PC-9 (cell line): ENCODE data around the gene SEMA3C. TPM values are rescaled to one million over a fixed set of nuclear protein-coding genes. Genes with fewer than 3 reads are reported as not detected.

Experiments
- BruUV-seq: library from RNA; stranded (reverse); fragments of 400-500 nt; replicated peaks from 2 replicates; lab custom pipeline; 2021; lab: Mats Ljungman, UMichigan
- CTCF ChIA-PET: fragments of 300-600 bp; sonication (Branson Sonifier 250); formaldehyde crosslinking; loops from one replicate; lab custom pipeline; 2022; ENCODE audit warnings: antibody characterized with exemption; lab: Charles Lee
- POLR2A ChIA-PET: fragments of 300-600 bp; sonication (Branson Sonifier 250); formaldehyde crosslinking; loops from one replicate; lab custom pipeline; 2022; ENCODE audit warnings: antibody characterized with exemption; ENCODE audit not compliant: unreplicated experiment; lab: Charles Lee
- DNase-seq, 2 experiments: peaks; one replicate each; pipeline versions ENCODE4 v3.0.0 to v3.0.0-alpha.2; 2015 to 2022; ENCODE audit warnings: mixed read lengths in 1 of 2
- H2AFZ ChIP-seq: fragments of 200-600 bp; sonication (generic); 2 replicates; pipeline ENCODE4 v1.8.1; 2017; ENCODE audit warnings: antibody characterized with exemption
- H3F3A ChIP-seq: fragments of 200-600 bp; sonication (generic); 2 replicates; pipeline ENCODE4 v1.8.1; 2017; ENCODE audit warnings: antibody characterized with exemption, mild to moderate bottlenecking, low read depth; ENCODE audit not compliant: insufficient read depth
- H3K27ac ChIP-seq: fragments of 200-600 bp; sonication (generic); 2 replicates; pipeline ENCODE4 v1.6.1; 2016; ENCODE audit warnings: mixed run types
- H3K27me3 ChIP-seq: fragments of 200-600 bp; sonication (generic); 2 replicates; pipeline ENCODE4 v1.6.1; 2016; ENCODE audit warnings: low read depth, mixed run types; ENCODE audit not compliant: insufficient read depth
- H3K36me3 ChIP-seq: fragments of 200-600 bp; sonication (generic); 2 replicates; pipeline ENCODE4 v1.6.1; 2016; ENCODE audit warnings: low read depth, mixed run types
- H3K4me1 ChIP-seq: fragments of 200-600 bp; sonication (generic); replicated peaks from 2 replicates; pipeline ENCODE4 v1.6.1; 2016; ENCODE audit warnings: mixed run types; ENCODE audit not compliant: insufficient read depth
- H3K4me2 ChIP-seq: fragments of 200-600 bp; sonication (generic); 2 replicates; pipeline ENCODE4 v1.6.1; 2017; ENCODE audit warnings: mixed run types
- H3K4me3 ChIP-seq: fragments of 200-600 bp; sonication (generic); 2 replicates; pipeline ENCODE4 v1.6.1; 2016; ENCODE audit warnings: mixed run types
- H3K79me2 ChIP-seq: fragments of 200-600 bp; sonication (generic); 2 replicates; pipeline ENCODE4 v1.6.1; 2017; ENCODE audit warnings: low read depth, mixed run types
- H3K9me2 ChIP-seq: fragments of 200-600 bp; sonication (generic); 2 replicates; pipeline ENCODE4 v1.8.1; 2017; ENCODE audit warnings: mild to moderate bottlenecking; ENCODE audit not compliant: insufficient read depth
- H3K9me3 ChIP-seq: fragments of 200-600 bp; sonication (generic); 2 replicates; pipeline ENCODE4 v1.8.1; 2016; ENCODE audit warnings: low read depth; ENCODE audit not compliant: insufficient read depth
- H4K20me1 ChIP-seq: fragments of 200-600 bp; sonication (generic); 2 replicates; pipeline ENCODE4 v1.8.1; 2017; ENCODE audit not compliant: insufficient read depth
- EZH2 ChIP-seq: fragments of 200-600 bp; sonication (generic); IDR thresholded peaks from 2 replicates; pipeline ENCODE4 v1.8.0; 2017; ENCODE audit warnings: antibody characterized with exemption, low read depth
- intact Hi-C: fragments of 100-400 bp; cut with micrococcal nuclease; formaldehyde crosslinking; loops from one replicate; pipeline ENCODE4 v1.10.0; 2022; ENCODE audit not compliant: unreplicated experiment
- total RNA-seq: library from RNA; stranded (reverse); gene quantifications from 2 replicates; pipeline ENCODE4 v1.2.3, GENCODE V29; 2021
- TF ChIP-seq, protein P1 (sequence below): fragments of 200-600 bp; sonication (generic); conservative IDR thresholded peaks from 2 replicates; pipeline ENCODE4 v1.6.1; 2017; ENCODE audit warnings: mixed run types, antibody characterized with exemption, mild to moderate bottlenecking, moderate library complexity

Gene SEMA3C
- total RNA-seq, 1 experiment from 2014 or later, result 19.9 TPM

DNA sequence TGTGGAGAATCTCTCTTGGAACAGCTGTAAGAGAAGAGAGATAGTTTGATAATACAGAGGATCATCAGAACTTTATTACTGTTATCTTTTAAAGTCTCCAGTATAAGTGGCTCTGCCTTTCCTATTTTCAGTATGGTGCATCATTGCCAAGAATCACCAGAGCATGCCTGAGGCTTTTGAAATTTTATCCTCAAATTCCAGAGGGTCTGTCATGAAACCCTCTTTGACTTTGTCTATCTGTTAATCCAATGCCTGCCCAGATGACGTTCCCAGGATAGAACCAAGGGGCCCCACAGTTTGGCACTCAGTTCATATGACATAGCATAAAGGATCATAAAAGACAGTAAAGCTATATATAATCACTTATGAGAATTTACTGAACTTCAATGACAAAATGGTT, 35.3 kb upstream of the SEMA3C start:
- no peaks in the 10 kb centered on the region for H3K79me2 ChIP-seq
- no peak overlapping the region for H3K4me3 ChIP-seq
- no peaks in the 10 kb centered on the region for H3K27me3 ChIP-seq
- no peaks in the 10 kb centered on the region for H3K4me1 ChIP-seq
- H3K36me3 ChIP-seq, result no peaks in the 10 kb centered on the region
- no peak for DNase-seq
- no peaks in the 10 kb centered on the region for H3K9me2 ChIP-seq
- CTCF ChIA-PET, result no interaction called here
- H3K9me3 ChIP-seq, result peaks cover 5% of the 10 kb centered on the region; the same call in 1 of the 2 replicates
- no peak overlapping the region for H3K4me2 ChIP-seq
- POLR2A ChIA-PET, result no interaction called here
- H3F3A ChIP-seq, result no peaks in the 10 kb centered on the region
- H2AFZ ChIP-seq, result no peak overlapping the region
- no peaks in the 10 kb centered on the region for H4K20me1 ChIP-seq
- intact Hi-C loops, result no loop called here
- no peak overlapping the region for H3K27ac ChIP-seq
- no TSS peak for BruUV-seq
- no peak for TF ChIP-seq EZH2
- TF ChIP-seq, protein P1, sequence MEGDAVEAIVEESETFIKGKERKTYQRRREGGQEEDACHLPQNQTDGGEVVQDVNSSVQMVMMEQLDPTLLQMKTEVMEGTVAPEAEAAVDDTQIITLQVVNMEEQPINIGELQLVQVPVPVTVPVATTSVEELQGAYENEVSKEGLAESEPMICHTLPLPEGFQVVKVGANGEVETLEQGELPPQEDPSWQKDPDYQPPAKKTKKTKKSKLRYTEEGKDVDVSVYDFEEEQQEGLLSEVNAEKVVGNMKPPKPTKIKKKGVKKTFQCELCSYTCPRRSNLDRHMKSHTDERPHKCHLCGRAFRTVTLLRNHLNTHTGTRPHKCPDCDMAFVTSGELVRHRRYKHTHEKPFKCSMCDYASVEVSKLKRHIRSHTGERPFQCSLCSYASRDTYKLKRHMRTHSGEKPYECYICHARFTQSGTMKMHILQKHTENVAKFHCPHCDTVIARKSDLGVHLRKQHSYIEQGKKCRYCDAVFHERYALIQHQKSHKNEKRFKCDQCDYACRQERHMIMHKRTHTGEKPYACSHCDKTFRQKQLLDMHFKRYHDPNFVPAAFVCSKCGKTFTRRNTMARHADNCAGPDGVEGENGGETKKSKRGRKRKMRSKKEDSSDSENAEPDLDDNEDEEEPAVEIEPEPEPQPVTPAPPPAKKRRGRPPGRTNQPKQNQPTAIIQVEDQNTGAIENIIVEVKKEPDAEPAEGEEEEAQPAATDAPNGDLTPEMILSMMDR, result no peak

DNA sequence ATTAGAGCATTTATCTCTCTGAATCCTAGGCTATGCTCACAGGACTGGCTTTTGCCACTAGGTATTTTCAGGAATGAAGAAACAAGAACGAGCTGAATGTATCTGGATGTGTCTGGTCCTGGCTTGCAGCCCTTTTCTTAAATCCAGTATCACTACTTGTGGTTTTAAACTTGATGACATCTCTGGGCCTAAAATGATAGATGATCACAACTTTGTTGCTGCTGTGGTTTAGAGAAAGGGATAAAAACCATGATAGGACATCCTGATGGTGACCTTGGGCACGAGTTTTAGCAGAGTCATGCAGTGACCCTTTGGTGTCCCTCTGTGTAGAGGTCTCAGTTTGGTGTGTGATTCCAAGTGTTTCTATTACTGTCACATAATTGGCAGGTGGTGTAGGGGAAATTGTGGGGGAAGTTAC, 31.7 kb upstream of the SEMA3C start:
- DNase-seq, result no peak
- CTCF ChIA-PET, result no interaction called here
- Histone ChIP-seq H3F3A (no peaks in the 10 kb centered on the region), H3K4me2 (no peak overlapping the region), H3K9me2 (no peaks in the 10 kb centered on the region), H4K20me1 (no peaks in the 10 kb centered on the region), H3K27me3 (no peaks in the 10 kb centered on the region), H3K4me3 (no peak overlapping the region), H3K27ac (no peak overlapping the region), H3K36me3 (no peaks in the 10 kb centered on the region), H3K9me3 (peaks cover 5% of the 10 kb centered on the region; the same call in 1 of the 2 replicates), H3K4me1 (no peaks in the 10 kb centered on the region), H3K79me2 (no peaks in the 10 kb centered on the region), H2AFZ (no peak overlapping the region)
- intact Hi-C loops, result no loop called here
- TF ChIP-seq, protein P1, result no peak
- no peak for TF ChIP-seq EZH2
- POLR2A ChIA-PET, result interaction anchor here (0.6 kb wide), 1 partner anchor 407 kb away, joined by 4 read pairs; no protein-coding TSS in a partner anchor
- no TSS peak for BruUV-seq

DNA sequence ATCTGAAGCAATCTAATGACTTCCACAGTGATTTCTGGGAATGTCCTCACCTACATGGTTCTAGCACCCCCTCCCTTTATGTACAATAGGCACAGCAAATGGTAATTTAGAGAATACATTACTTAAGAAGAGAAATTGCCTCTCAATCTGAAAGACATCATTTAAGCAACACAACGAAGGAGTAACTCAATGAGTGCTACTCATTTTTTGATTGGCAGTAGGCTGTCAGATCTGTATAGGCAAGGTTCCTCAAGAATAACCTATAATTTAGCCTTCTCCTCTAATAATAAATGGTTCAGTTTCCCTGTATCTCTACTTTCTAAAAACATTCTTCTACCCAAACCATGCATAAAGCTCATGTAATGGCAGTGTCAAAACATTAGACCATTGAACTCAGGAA, 30.6 kb upstream of the SEMA3C start:
- POLR2A ChIA-PET, result interaction anchor here (0.6 kb wide), 1 partner anchor 490 kb away, joined by 3 read pairs; no protein-coding TSS in a partner anchor
- Histone ChIP-seq H3K4me2 (no peak overlapping the region), H3K27me3 (no peaks in the 10 kb centered on the region), H3K9me3 (peaks cover 10% of the 10 kb centered on the region; the same call in 1 of the 2 replicates), H4K20me1 (no peaks in the 10 kb centered on the region), H3K4me3 (no peak overlapping the region), H2AFZ (no peak overlapping the region), H3K27ac (no peak overlapping the region), H3F3A (no peaks in the 10 kb centered on the region), H3K36me3 (no peaks in the 10 kb centered on the region; the same call in 1 of the 2 replicates), H3K4me1 (no peaks in the 10 kb centered on the region), H3K79me2 (no peaks in the 10 kb centered on the region), H3K9me2 (no peaks in the 10 kb centered on the region)
- intact Hi-C loops, result no loop called here
- CTCF ChIA-PET, result no interaction called here
- DNase-seq, result no peak
- no TSS peak for BruUV-seq
- TF ChIP-seq, protein P1, result no peak
- no peak for TF ChIP-seq EZH2
